ENCODE results near the gene DHODH.

DHODH gene

DNA sequence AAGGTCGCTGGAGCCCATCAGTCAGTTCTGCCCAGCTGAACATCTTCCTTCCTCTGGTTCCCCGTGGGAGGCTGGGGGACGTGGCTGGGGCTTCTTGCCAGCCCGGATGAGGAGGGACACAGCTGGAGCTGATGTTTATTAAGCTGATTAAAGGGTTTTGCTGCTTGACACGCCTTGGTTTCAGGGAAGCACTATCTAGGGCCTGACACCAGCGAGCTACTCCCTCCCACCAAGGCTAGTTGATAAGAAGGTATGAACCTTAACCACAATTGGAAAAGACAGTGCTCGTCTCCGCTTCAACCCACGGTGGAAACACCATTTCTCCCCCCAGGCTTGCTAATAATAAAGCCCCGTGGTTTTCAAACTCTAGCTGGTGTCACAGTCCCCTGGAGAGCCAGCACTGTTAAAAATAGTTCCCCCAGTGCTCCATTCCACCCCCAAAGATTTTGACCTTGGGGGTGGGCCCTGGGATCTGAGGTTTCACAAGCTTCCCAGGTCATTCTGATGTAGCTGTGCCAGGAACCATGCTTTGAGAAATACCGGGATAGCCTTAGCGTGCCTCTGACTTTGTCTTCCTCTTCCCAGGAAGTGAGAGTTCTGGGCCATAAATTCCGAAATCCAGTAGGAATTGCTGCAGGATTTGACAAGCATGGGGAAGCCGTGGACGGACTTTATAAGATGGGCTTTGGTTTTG is 5.5 kb downstream of the DHODH start:
- no peak for DNase-seq (ENCODE audit: low read depth in 3 of 3)

DNA sequence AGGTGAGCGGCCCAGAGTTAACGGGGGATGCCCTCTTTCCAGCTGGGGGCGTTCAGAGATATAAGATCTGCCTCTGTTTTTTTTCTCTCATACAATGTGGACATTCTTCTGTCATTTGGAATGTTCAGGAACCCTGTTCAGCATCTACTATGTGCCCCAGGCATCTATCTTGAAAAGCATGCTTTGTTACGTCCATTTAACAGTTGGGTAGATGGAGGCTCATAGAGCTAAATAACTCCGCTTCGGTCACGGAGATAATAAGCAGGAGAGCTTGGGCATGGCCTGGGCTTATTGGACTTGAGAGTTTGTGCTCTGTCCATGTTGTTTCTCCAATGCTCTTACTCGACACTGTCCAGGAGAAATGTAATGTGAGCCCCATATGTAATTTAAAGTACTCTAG is 6.1 kb downstream of the DHODH start:
- DNase-seq (ENCODE audit: low read depth in 3 of 3): no peak

GRCh38 chr16:72015124-72015523 is 6.6 kb downstream of the DHODH start:
- DNase-seq (ENCODE audit: low read depth in 3 of 3): no peak

DNA sequence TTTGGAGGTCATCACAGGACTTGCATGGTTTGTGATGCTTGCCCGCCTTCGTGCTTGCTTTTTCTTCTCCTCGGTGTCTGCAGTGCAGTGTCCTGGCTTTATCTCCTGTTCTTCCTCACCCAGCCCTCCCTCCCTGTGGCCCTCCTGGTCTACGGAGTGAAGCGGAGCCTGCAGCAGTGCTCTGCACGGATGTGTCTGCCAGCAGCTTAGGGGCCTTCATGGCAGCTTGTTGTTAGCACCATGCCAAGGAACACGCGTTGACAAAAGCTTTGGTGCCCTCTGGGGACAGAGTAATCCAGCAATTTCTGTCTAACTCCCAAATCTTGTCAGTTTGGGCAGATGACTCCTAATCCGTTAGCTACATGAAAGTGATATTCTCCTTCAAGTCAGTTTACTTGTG is 9.9 kb downstream of the DHODH start:
- no peak for DNase-seq (ENCODE audit: low read depth in 3 of 3)

DNA sequence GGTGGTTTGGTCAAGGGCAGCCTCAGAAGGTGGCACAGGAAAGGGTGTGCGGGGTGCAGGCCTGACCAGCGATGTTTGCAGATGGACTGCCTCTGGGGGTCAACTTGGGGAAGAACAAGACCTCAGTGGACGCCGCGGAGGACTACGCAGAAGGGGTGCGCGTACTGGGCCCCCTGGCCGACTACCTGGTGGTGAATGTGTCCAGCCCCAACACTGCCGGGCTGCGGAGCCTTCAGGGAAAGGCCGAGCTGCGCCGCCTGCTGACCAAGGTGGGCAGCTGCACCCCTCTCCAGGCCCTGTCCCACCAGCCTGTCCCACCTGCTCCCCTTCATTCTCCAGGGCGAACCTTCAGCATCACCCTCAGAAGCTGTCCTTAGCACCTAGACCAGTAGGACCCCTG is 12.5 kb downstream of the DHODH start:
- DNase-seq (ENCODE audit: low read depth in 3 of 3): no peak

- no peak for DNase-seq (ENCODE audit: low read depth in 3 of 3)
These were observed 13.6 kb downstream of the DHODH start for GRCh38 chr16:72022127-72022526.

- DNase-seq (ENCODE audit: low read depth in 3 of 3): no peak
These were observed 15.4 kb downstream of the DHODH start for GRCh38 chr16:72023962-72024361.

DNA sequence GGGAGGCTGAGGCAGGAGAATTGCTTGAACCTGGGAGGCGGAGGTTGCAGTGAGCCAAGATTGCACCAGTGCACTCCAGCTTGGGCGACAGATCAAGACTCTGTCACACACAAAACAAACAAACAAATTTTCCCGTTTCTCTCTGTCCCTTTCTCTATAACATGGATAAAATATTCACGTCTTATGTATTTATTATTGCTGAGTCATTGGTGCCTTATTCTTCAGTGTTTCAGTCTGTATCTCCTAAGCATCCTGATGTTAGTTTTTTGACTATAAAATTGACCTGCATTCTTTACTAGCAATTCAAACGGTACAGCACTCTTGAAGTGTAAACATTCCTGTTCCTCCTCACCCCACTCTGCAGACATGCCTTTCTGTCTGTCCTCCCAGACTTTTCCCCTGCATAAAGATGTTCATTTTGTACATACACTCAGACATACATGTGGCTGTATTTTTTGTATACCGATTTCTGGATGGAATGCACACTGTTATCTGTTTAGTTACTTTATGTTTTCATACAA is 16.4 kb downstream of the DHODH start:
- DNase-seq (ENCODE audit: low read depth in 3 of 3): no peak

DNA sequence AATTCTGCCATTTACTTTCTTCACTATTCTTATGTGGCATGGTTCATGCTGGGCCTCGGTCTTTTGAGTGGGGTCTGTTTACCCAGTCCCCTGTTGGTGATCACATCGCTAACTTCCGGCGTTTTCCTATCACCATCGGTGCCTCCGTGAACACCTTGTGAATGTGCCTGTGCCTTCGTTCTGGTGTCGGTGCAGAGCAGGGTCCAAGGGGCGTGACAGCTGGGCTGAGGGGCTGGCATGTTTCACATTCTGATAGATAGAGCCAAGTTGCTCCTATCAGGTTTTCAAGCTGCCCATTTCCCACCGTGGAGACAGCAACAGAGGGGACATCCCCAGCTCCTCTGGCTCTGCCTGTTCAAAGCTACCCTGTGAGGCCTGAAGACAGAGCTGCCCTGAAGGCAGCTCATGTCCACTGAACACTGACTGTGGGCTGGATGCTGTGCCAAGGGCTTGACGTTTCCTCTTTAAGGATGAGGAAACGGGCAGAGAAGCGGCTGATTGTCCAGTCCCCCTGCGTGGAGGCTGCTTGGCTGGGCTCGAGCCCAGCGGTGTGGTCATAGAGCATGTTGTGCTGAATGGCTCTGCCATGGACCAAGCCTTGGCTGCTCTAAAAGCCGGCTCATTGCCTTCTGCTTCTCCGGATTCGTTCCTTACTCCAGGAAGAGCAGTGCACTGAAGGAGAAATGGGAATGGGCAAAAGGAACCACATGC is 17.0 kb downstream of the DHODH start:
- no peak for DNase-seq (ENCODE audit: low read depth in 3 of 3)

GRCh38 chr16:72027669-72028378 is 19.3 kb downstream of the DHODH start:
- no peak for DNase-seq (ENCODE audit: low read depth in 3 of 3)

DNA sequence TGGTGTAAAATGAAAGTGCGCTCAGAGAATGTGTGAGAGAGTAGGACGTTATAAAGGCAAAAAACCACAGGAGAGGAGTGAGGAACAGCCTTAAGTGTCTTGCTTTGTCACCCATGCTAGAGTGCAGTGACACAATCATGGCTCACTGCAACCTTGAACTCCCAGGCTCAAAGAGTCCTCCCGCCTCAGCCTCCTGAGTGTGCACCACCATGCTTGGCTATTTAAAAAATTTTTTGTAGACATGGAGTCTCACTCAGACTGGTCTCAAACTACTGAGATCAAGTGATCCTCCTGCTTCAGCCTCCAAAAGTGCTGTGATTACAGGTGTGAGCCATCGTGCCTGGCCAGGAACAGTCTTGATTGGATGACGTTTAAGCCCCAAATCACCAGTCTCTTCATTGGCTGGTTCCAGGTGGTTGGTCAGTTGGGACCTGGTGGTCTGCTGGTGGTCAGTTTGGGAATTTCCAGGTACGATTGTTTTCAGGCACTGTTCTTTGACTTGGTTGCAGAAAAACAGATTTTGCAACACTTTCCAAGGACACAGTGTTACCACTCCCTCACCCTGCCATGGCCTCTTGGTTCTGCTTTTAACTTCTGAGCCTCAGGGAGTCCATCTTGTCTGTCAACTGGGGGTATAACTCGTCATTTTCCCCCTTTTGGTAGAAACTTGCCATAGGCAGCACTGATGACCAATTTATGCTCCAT is 21.2 kb downstream of the DHODH start:
- DNase-seq (ENCODE audit: low read depth in 3 of 3): no peak

DNA sequence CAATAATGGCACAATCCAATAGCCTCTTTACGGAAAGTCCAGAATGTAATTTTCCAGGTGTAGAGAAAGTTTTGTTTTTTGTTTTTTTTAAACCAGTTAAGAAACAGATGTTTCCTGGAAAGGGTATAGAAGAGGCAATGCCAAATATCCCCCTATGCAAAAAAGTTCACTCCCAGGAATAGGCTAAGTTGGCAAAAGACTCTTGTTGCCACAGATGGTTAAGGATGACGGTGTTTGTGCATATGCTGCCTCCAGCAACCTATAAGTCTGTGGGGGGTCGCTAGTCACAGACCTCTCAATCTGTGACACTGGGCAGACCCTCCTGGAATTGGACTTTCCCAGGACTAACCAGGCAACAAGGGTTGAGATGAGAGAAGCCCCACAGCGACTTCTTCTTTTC is 24.9 kb downstream of the DHODH start:
- DNase-seq (ENCODE audit: low read depth in 3 of 3): no peak

DNA sequence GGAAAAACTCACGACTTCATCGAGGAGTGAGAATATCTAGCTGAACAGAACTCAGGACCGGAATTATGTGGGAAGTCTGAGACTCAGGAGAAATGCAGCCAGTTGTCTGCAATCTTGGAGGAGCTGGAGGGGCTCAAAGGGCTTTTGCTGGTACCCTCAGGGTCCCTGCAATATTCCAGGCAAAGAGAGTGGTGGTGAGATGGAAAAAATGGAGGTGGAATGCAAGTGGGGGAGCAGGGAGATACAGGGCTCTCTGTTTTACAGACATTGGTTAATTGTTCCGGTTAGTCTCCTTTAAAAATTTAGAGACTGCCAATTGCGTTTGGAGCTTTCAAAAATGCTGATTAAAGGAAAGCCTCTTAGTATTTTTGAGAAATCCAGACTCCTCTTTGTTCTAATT is 27.6 kb downstream of the DHODH start:
- DNase-seq (ENCODE audit: low read depth in 3 of 3): no peak

- no peak for DNase-seq (ENCODE audit: low read depth in 3 of 3)
These were observed 33.7 kb downstream of the DHODH start for GRCh38 chr16:72042157-72042660.

DNA sequence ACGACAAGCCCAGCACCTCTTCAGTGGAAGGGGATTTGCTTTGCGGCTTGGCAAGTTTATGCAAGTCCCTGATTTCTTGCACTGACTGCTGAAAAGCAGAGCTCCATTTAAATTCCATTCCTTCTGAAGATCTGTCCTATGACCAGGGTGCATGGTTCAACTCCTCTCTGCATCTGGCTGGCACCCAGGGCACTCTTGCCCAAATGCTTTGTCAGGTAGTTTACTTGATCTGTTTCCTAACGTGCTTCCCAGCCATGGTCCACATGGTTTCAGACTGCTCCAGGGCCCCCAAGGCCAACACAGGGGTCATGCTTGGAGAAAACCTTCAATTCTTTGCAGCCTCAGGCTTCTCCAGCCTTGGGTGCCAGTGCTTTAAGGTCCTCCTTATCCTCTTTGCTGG is 34.5 kb downstream of the DHODH start:
- DNase-seq (ENCODE audit: low read depth in 3 of 3): no peak

DNA sequence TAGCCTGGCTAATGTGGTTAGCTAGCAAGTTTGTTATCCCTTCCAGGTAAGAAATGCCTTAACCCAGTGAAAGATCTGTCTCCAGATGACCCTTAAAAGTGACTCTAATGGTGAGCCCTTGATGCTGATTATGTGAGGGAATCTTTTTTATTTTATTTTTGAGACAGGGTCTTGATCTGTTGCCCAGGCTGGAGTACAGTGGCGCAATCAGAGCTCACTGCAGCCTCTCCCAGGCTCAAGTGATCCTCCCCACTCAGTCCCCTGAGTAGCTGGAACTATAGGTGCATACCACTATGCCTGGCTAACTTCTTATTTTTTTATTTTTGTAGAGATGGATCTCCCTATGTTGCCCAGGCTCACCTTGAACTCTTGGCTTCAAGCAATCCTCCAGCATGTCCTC is 35.0 kb downstream of the DHODH start:
- DNase-seq (ENCODE audit: low read depth in 3 of 3): no peak

- no peak for DNase-seq (ENCODE audit: low read depth in 3 of 3)
These were observed 35.8 kb downstream of the DHODH start for GRCh38 chr16:72044296-72044695.

DNA sequence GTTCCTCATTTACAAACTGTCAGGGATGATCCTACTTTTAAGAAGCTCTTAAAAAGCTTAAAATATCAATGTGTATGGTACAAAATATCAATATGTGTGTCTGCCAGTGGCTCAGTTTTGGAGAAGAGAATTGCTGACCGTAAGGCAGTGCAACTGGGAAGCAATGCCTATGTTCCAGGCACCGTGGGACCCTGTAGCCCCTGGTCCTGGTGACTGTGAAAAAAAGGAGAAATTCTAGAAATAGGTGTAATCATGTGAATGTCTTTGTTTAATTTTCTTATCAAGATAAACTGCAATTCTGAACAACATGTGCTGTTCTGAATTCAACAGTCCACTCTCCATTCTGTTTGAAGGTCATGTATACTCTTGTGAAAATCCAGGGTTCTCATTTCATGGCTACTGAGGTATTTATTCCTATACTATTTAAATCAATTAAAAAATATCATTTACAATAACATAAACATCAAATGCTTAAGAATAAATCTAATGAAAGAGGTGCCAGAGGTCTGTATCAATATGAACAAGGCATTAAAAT is 36.3 kb downstream of the DHODH start:
- no peak for DNase-seq (ENCODE audit: low read depth in 3 of 3)

DNA sequence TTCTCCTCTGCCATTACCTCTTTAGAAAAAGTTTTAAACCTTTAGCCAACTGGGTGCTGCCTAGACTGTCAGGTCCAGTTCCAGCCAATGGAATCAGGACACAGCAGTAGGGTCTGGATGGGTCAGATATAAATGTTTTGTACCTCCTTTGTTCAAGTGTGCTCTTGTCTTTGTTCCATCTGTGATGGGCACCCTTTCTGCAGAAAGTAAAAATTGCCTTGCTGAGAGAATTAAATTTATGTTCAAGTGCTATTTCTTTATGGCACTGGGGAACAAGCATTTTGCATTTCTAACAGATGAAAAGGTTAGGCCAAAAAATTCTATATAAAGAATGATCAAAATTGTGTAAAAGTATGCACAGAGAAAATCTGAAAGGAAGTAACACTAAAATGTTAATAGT is 40.6 kb downstream of the DHODH start:
- DNase-seq (ENCODE audit: low read depth in 3 of 3): no peak

- DNase-seq (ENCODE audit: low read depth in 3 of 3): no peak
These were observed 42.4 kb downstream of the DHODH start for GRCh38 chr16:72050769-72051464.

DNA sequence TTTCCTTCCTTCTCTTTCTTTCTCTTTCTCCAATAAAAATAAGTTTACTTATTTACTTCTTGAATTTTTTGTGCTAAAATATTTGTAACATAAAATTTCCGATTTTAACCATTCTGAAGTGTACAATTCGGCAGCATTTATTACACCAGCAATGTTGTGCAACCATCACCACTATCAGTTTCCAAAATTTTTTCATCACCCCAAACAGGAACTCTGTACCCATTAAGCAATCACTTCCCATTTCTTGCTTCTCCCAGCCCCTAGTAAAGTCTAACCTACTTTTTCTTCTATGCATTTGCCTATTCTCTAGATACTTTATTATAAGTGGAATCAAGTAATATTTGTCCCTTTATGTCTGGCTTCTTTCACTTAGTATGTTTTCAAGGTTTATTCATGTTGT is 43.3 kb downstream of the DHODH start:
- no peak for DNase-seq (ENCODE audit: low read depth in 3 of 3)

Data from stimulated activated CD4-positive, alpha-beta T cell treated with anti-CD3 and anti-CD28 coated beads, TNF-alpha, amount 100 ng/mL, for 24 hours (primary cell).